ENCODE measurements around the gene MYH7.

Gene MYH7

DNA sequence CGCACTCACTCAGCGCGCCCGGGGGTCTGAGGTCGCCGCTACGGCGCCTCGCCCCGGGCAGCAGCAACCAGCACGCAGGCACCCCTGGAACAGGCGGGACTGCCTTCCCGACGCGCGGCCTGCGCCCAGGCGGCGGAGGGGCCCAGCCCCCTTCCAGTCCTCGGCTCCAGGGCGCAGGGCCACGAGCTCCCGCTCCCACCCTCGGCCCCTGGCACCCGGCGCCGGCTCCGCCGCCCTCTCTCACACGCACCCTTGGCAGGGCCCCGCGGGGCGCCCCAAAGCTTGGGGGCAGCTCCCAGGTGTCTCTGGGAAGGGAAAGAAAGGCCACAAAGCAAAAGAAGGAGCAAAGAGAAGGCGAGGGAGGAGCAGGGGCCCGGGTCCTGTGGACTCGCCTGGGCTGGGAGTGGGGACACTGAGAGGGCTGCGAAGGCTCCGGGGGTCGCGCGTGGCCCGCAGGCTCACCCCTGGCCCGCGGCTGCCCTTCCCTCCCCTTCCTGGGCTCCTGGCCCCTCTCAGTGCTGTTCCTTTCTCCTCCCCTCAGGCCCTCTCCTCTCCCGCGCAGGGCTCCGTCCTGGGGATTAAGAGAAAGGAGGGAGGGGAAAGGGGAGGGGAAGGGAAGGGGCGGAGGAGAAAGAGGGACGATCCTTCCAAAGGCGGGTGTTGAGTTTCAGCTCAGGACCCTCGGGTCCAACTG is 69.6 kb downstream of the MYH7 start:
- no peak for DNase-seq

DNA sequence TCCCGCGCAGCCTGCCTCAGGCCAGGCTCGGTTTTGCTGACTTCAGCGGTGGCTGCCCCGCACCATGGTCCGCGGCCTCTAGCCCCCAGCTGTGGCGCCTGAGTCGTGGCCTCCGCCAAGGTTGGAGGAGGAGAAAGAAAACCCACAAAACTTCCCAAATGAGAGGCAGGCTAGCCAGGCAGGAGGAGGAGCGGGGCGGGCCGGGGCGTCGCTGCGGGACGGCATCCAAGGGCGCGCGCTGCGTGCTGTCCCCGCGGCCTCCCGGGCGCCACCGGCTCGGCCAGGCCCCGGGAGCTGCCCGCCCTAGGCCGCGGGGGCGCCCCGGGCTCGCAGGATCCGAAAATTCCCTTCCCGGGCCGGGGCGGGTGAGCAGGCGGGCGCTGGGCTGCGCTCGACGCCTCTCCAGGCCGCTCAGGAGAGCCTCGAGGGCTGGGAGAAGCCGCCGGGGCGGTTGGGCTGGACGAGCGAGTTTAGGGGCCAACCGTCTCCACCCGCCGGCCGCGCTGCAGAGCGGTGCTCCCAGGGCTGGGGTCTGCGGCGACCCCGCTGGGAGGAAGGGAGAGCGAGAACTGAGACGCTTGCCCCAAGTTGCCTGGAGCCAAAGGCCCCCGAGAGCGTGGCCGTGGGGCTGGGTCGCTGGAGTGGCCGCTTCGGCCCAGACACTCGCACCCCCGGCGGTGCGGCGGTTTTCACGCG is 70.3 kb downstream of the MYH7 start, which contains the start of gene EFS:
Gene EFS (minus strand): TSS at position 137 of the 696 bp plus-strand sequence. CDS start 147 bp downstream, outside the sequence.
- no peak for DNase-seq

DNA sequence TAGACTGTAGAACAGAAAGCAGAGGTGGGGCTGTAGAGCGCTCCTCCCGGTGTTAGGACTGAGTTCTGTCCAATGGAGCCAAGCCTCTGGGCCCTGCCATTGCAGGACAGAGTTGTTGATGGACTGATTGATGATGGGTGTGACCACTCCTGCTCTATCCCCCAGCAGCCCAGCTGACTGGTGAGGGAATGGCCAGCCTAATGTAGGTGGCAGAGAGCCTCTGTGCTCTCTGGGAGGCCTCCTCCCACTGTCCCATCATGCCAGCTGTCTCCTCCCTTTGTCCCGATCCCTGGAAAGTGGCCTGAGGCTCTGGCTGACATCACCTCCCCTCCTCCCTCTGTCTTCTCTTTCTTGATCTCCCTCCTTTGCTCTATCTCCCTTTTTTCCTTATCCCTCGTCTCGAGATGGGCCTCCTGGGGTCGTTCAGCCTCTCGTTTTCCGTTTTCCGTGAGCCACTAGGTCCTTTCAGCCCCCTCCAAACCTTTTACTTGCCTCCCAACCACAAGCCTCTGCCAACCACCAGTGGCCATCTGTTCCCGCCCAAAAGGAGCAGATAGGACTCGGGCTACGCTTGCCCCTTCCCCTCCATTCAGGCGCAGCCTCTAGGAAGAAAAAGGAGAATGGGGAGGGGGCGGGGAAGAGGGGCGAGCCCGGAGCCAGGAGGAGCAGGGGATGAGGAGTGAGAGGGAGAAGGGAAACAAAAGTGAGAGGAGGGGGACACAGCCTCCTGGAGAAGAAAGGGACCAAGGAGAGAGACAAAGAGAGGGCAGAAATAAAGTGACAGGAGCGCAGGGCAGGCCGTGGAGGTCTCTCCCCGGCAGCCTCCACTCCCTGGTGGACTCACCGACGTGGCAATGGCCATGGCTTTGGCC is 71.1 kb downstream of the MYH7 start:
- DNase-seq: no peak

Data from NCI-H2029 (cell line).